ENCODE data around the gene PECR.

- TF ChIP-seq CTCF (IDR thresholded peaks at IDR 0.05), result no peak
- no peak for TF ChIP-seq POLR2A (IDR thresholded peaks at IDR 0.05)
These were observed 23.9 kb downstream of the PECR start for GRCh38 chr2:216057688-216058193.

Data from uterus (tissue), 2 donors.